SK-N-SH (cell line): ENCODE results near the gene TECPR2. TPM values are rescaled to one million over a fixed set of nuclear protein-coding genes. Genes with fewer than 3 reads are reported as not detected.

Experiments used
- CTCF ChIA-PET: fragments of 300-600, 350-600 bp; formaldehyde crosslinking; extraction: SDS; loops from one replicate; lab custom pipeline; 2021; lab: Yijun Ruan, JAX
- POLR2A ChIA-PET: fragments of 350-600 bp; sonication (Branson Sonifier 250); formaldehyde crosslinking; extraction: SDS; loops from one replicate; lab custom pipeline; 2020; ENCODE audit warnings: antibody characterized with exemption, inconsistent platforms; lab: Yijun Ruan, JAX
- DNase-seq: peaks from one replicate; pipeline ENCODE4 v3.0.0; 2012
- H2AFZ ChIP-seq: fragments of 200-600 bp; sonication (generic); 2 replicates; pipeline ENCODE4 v1.8.1; 2016; ENCODE audit warnings: antibody characterized with exemption, mild to moderate bottlenecking, low read depth
- H3F3A ChIP-seq: fragments of 200-600 bp; sonication (generic); replicated peaks from 2 replicates; pipeline ENCODE3; 2016; ENCODE audit warnings: antibody characterized with exemption, mild to moderate bottlenecking; ENCODE audit not compliant: insufficient read depth
- H3K27ac ChIP-seq, 2 experiments: fragments of 200-500 bp in 1 of 2; fragments of 200-600 bp in 1 of 2; sonication (Bioruptor generic) in 1 of 2; sonication (generic), shearing (Covaris generic) in 1 of 2; 2 replicates each; pipeline versions ENCODE4 v1.5.1 to v1.6.1; 2014 to 2016; ENCODE audit warnings: low read depth in 2 of 2, inconsistent platforms in 1 of 2, low read length in 1 of 2, mild to moderate bottlenecking in 1 of 2, mixed read lengths in 1 of 2
- H3K27me3 ChIP-seq: fragments of 200-600 bp; sonication (generic), shearing (Covaris generic); 2 replicates; pipeline ENCODE4 v1.6.1; 2016; ENCODE audit warnings: mixed run types; ENCODE audit not compliant: insufficient read depth
- H3K36me3 ChIP-seq, 2 experiments: fragments of 200-500 bp in 1 of 2; fragments of 200-600 bp in 1 of 2; sonication (Bioruptor generic) in 1 of 2; sonication (generic) in 1 of 2; replicated peaks in 1 of 2; 2 replicates each; pipeline versions ENCODE3 to v1.5.1; 2014 to 2016; ENCODE audit warnings: low read length in 1 of 2, mild to moderate bottlenecking in 1 of 2; ENCODE audit not compliant: insufficient read depth in 2 of 2, control insufficient read depth in 1 of 2
- H3K4me1 ChIP-seq, 2 experiments: fragments of 200-500 bp in 1 of 2; fragments of 200-600 bp in 1 of 2; sonication (Bioruptor generic) in 1 of 2; sonication (generic), shearing (Covaris generic) in 1 of 2; 2 replicates each; pipeline versions ENCODE4 v1.5.1 to v1.6.1; 2014 to 2016; ENCODE audit warnings: low read depth in 1 of 2, low read length in 1 of 2, mixed run types in 1 of 2; ENCODE audit not compliant: insufficient read depth in 2 of 2, control insufficient read depth in 1 of 2
- H3K4me2 ChIP-seq: fragments of 200-600 bp; sonication (generic), shearing (Covaris generic); 2 replicates; pipeline ENCODE4 v1.6.1; 2017; ENCODE audit warnings: mixed run types
- H3K4me3 ChIP-seq, 2 experiments: fragments of 200-500 bp in 1 of 2; fragments of 200-600 bp in 1 of 2; sonication (Bioruptor generic) in 1 of 2; sonication (generic), shearing (Covaris generic) in 1 of 2; 2 replicates each; pipeline versions ENCODE4 v1.5.1 to v1.8.1; 2014 to 2016; ENCODE audit warnings: low read depth in 2 of 2, inconsistent platforms in 1 of 2, low read length in 1 of 2, mild to moderate bottlenecking in 1 of 2, mixed read lengths in 1 of 2, moderate library complexity in 1 of 2
- H3K79me2 ChIP-seq: fragments of 200-600 bp; sonication (generic); 2 replicates; pipeline ENCODE4 v1.8.1; 2017; ENCODE audit warnings: mild to moderate bottlenecking; ENCODE audit not compliant: insufficient read depth
- H3K9ac ChIP-seq: fragments of 200-600 bp; sonication (generic); 2 replicates; pipeline ENCODE4 v1.6.1; 2017; ENCODE audit warnings: mixed run types
- H3K9me2 ChIP-seq: fragments of 200-600 bp; sonication (generic); 2 replicates; pipeline ENCODE4 v1.6.1; 2017; ENCODE audit warnings: mixed run types
- H3K9me3 ChIP-seq: fragments of 200-600 bp; sonication (generic); 2 replicates; pipeline ENCODE4 v1.6.1; 2017; ENCODE audit warnings: mixed run types, mild to moderate bottlenecking, moderate library complexity
- H4K20me1 ChIP-seq: fragments of 200-600 bp; sonication (generic); 2 replicates; pipeline ENCODE4 v1.6.1; 2017; ENCODE audit warnings: mild to moderate bottlenecking, mixed run types; ENCODE audit not compliant: insufficient read depth
- CHD2 ChIP-seq: fragments of 150-350 bp; IDR thresholded peaks from 2 replicates; pipeline ENCODE4 v1.6.1; 2018; ENCODE audit warnings: low read length; ENCODE audit not compliant: partially characterized antibody
- ELF1 ChIP-seq: IDR thresholded peaks from 2 replicates; pipeline ENCODE4 v1.4.0; 2012
- EP300 ChIP-seq, 2 experiments: IDR thresholded peaks; 2 replicates each; pipeline versions ENCODE4 v1.4.0 to v1.6.1; 2012; ENCODE audit warnings: borderline replicate concordance in 1 of 2, low read depth in 1 of 2, low read length in 1 of 2
- FOSL2 ChIP-seq: IDR thresholded peaks from 2 replicates; pipeline ENCODE4 v1.4.0; 2012; ENCODE audit warnings: low read depth, mild to moderate bottlenecking, moderate library complexity, borderline replicate concordance
- FOXJ3 ChIP-seq: sonication (generic); formaldehyde crosslinking; IDR thresholded peaks from 2 replicates; pipeline ENCODE4 v1.5.1; 2020; ENCODE audit warnings: mild to moderate bottlenecking, missing genetic modification reagents
- MEF2A ChIP-seq: IDR thresholded peaks from 2 replicates; pipeline ENCODE4 v1.4.0; 2012; ENCODE audit warnings: low read depth, borderline replicate concordance
- POLR2AphosphoS5 ChIP-seq: IDR thresholded peaks from 2 replicates; pipeline ENCODE4 v1.6.1; 2012; ENCODE audit warnings: low read depth, low read length
- RCOR1 ChIP-seq: fragments of 150-350 bp; IDR thresholded peaks from 2 replicates; pipeline ENCODE4 v1.6.1; 2017; ENCODE audit warnings: antibody characterized with exemption, low read length
- RFX5 ChIP-seq: IDR thresholded peaks from 2 replicates; pipeline ENCODE4 v1.6.1; 2012; ENCODE audit warnings: mild to moderate bottlenecking, improper control_type of control experiment, low read length
- RXRA ChIP-seq: IDR thresholded peaks from 2 replicates; pipeline ENCODE4 v1.4.0; 2012; ENCODE audit warnings: low read depth, mild to moderate bottlenecking, borderline replicate concordance
- SIN3A ChIP-seq: IDR thresholded peaks from 2 replicates; pipeline ENCODE4 v1.6.1; 2012; ENCODE audit warnings: low read depth, mild to moderate bottlenecking, low read length, moderate library complexity, borderline replicate concordance
- TAF1 ChIP-seq: IDR thresholded peaks from 2 replicates; pipeline ENCODE4 v1.6.1; 2012; ENCODE audit warnings: low read depth, mild to moderate bottlenecking, low read length, moderate library complexity, borderline replicate concordance
- TCF12 ChIP-seq: IDR thresholded peaks from 2 replicates; pipeline ENCODE4 v1.4.0; 2012
- WGBS: methylation state at CpG from one replicate; pipeline ENCODE4 v1.1.6; 2017; ENCODE audit warnings: low lambda C conversion rate; 5-methylcytosine and 5-hydroxymethylcytosine counted together
- polyA plus RNA-seq, 3 experiments: library from polyadenylated mRNA; depleted of rRNA; stranded (reverse); fragments of >200 nt; gene quantifications; 2 replicates each; pipeline ENCODE4 v1.2.3, GENCODE V29; 2012
- TF ChIP-seq, protein P1 (sequence below): IDR thresholded peaks from 2 replicates; pipeline ENCODE4; 2012
- TF ChIP-seq, protein P2 (sequence below): fragments of 150-350 bp; IDR thresholded peaks from 2 replicates; pipeline ENCODE4 v1.6.1; 2017; ENCODE audit warnings: antibody characterized with exemption, low read length, low read depth, borderline replicate concordance
- TF ChIP-seq, protein P3 (sequence below): fragments of 150-350 bp; IDR thresholded peaks from 2 replicates; pipeline ENCODE4 v1.6.1; 2016; ENCODE audit warnings: mild to moderate bottlenecking, low read depth, low read length
- TF ChIP-seq, protein P4 (sequence below): IDR thresholded peaks from 2 replicates; pipeline ENCODE4 v1.4.0; 2012; ENCODE audit warnings: low read depth, borderline replicate concordance

Gene TECPR2
- polyA plus RNA-seq, 1 of the 3 experiments (the other 2 are of a cell fraction): 6.9 TPM

DNA sequence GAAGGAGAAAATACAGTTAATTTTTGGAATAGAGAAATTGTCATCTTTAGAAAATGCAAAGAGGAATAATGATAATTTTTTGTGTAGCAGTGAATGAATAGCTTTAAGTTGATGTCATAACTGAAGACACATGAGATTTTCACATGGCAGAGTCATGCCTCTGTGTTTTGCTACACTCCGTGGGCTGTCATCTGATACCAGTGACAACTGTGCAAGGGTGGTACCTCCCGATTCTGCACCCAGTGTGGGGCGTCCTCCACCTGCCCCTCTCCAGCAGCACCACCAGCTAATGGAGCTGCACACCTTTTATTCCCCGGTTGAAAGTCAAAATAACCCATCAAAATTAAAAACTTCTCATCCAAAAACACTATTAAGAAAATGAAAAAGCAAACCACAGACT is 99.7 kb downstream of the TECPR2 start:
- no peaks in the 10 kb centered on the region for H3K79me2 ChIP-seq
- H3K27ac ChIP-seq: no peak overlapping the region
- no peaks in the 10 kb centered on the region for H3F3A ChIP-seq
- H3K9me3 ChIP-seq: no peaks in the 10 kb centered on the region
- no peak overlapping the region for H3K4me3 ChIP-seq
- ChIA-PET POLR2A (no interaction called here), CTCF (interaction anchor here (0.8 kb wide), 1 partner anchor 24 kb away, joined by 3 read pairs; no protein-coding TSS in a partner anchor)
- peaks cover 7 to 15% of the 10 kb centered on the region in 2 experiments for H3K36me3 ChIP-seq
- H3K4me2 ChIP-seq: no peak overlapping the region
- no peaks in the 10 kb centered on the region for H3K9me2 ChIP-seq
- TF ChIP-seq MEF2A (no peak), ELF1 (no peak), EP300 (IDR thresholded peaks at IDR 0.05; ENCODE audit: borderline replicate concordance in 1 of 2, low read depth in 1 of 2, low read length in 1 of 2) (no peak), RXRA (no peak), POLR2AphosphoS5 (no peak), RCOR1 (no peak), FOXJ3 (CRISPR knock-in tag) (no peak), SIN3A (no peak)
- TF ChIP-seq, protein P1, sequence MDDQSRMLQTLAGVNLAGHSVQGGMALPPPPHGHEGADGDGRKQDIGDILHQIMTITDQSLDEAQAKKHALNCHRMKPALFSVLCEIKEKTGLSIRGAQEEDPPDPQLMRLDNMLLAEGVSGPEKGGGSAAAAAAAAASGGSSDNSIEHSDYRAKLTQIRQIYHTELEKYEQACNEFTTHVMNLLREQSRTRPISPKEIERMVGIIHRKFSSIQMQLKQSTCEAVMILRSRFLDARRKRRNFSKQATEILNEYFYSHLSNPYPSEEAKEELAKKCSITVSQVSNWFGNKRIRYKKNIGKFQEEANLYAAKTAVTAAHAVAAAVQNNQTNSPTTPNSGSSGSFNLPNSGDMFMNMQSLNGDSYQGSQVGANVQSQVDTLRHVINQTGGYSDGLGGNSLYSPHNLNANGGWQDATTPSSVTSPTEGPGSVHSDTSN: no peak
- TF ChIP-seq, protein P2, sequence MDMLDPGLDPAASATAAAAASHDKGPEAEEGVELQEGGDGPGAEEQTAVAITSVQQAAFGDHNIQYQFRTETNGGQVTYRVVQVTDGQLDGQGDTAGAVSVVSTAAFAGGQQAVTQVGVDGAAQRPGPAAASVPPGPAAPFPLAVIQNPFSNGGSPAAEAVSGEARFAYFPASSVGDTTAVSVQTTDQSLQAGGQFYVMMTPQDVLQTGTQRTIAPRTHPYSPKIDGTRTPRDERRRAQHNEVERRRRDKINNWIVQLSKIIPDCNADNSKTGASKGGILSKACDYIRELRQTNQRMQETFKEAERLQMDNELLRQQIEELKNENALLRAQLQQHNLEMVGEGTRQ: no peak
- TF ChIP-seq, protein P3, sequence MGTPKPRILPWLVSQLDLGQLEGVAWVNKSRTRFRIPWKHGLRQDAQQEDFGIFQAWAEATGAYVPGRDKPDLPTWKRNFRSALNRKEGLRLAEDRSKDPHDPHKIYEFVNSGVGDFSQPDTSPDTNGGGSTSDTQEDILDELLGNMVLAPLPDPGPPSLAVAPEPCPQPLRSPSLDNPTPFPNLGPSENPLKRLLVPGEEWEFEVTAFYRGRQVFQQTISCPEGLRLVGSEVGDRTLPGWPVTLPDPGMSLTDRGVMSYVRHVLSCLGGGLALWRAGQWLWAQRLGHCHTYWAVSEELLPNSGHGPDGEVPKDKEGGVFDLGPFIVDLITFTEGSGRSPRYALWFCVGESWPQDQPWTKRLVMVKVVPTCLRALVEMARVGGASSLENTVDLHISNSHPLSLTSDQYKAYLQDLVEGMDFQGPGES: no peak
- TF ChIP-seq, protein P4, sequence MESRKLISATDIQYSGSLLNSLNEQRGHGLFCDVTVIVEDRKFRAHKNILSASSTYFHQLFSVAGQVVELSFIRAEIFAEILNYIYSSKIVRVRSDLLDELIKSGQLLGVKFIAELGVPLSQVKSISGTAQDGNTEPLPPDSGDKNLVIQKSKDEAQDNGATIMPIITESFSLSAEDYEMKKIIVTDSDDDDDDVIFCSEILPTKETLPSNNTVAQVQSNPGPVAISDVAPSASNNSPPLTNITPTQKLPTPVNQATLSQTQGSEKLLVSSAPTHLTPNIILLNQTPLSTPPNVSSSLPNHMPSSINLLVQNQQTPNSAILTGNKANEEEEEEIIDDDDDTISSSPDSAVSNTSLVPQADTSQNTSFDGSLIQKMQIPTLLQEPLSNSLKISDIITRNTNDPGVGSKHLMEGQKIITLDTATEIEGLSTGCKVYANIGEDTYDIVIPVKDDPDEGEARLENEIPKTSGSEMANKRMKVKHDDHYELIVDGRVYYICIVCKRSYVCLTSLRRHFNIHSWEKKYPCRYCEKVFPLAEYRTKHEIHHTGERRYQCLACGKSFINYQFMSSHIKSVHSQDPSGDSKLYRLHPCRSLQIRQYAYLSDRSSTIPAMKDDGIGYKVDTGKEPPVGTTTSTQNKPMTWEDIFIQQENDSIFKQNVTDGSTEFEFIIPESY: no peak
- no peaks in the 10 kb centered on the region for H4K20me1 ChIP-seq
- no peak overlapping the region for H2AFZ ChIP-seq
- WGBS: 86% methylated on average over 4 of the region's 4 CpGs
- no peaks in the 10 kb centered on the region for H3K27me3 ChIP-seq
- no peaks in the 10 kb centered on the region for H3K4me1 ChIP-seq
- H3K9ac ChIP-seq: no peak overlapping the region
- no peak for DNase-seq

DNA sequence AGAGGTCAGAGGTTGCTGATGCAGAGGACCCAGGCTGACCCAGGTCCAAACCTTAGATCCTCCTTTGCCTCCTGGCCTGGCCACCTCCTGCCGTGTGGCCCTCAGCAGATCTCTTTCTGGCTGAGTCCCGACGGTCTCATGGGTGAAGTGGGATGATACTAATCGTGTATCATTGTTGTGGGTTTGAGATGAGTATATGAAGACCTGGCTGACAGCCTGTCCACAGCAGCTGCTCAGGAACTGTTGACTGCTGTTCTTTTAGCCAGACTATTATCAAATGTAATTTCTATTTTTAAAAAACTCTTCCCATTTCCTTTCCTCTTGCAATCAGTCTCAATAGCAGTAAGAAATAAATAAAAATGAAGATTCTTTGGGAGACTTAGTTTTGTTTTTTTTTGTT is 101.3 kb downstream of the TECPR2 start:
- ChIA-PET CTCF (interaction anchor here (1.1 kb wide), 1 partner anchor 9 kb away, joined by 3 read pairs; no protein-coding TSS in a partner anchor), POLR2A (no interaction called here)
- TF ChIP-seq FOSL2: no peak
- no peak for TF ChIP-seq RFX5
- TF ChIP-seq CHD2: no peak
- TF ChIP-seq TAF1: no peak
- TF ChIP-seq TCF12: no peak
- Histone ChIP-seq H3K36me3 (peaks cover 15 to 16% of the 10 kb centered on the region in 2 experiments), H3K27me3 (no peaks in the 10 kb centered on the region), H3K4me1 (no peaks in the 10 kb centered on the region), H3K9me2 (no peaks in the 10 kb centered on the region), H3F3A (no peaks in the 10 kb centered on the region), H3K9ac (no peak overlapping the region), H3K9me3 (no peaks in the 10 kb centered on the region), H3K4me2 (no peak overlapping the region), H4K20me1 (no peaks in the 10 kb centered on the region), H3K27ac (no peak overlapping the region), H3K79me2 (no peaks in the 10 kb centered on the region), H2AFZ (no peak overlapping the region), H3K4me3 (no peak overlapping the region)
- no peak for DNase-seq
- WGBS: 92% methylated on average over 4 of the region's 4 CpGs
